NCI-H2029 treated with DMSO at 0.1 percent for 48 hours (cell line): Measurements from ENCODE around the gene BICD1.
"Not testable (repeated sequence)": the region's sequence is repeated elsewhere in the genome, so short reads cannot be mapped to it uniquely, and the experiment has no call there.

ENCODE experiments used
- DNase-seq: peaks from one replicate; lab custom pipeline; 2025; lab: John Stamatoyannopoulos, UW

BICD1 gene

GRCh38 chr12:32106517-32107358 lies at the start of gene BICD1:
TSS of gene BICD1 (plus strand) at chr12:32106847. CDS start at chr12:32107332, 485 bp downstream.
- DNase-seq: peak; percentile 45

DNA sequence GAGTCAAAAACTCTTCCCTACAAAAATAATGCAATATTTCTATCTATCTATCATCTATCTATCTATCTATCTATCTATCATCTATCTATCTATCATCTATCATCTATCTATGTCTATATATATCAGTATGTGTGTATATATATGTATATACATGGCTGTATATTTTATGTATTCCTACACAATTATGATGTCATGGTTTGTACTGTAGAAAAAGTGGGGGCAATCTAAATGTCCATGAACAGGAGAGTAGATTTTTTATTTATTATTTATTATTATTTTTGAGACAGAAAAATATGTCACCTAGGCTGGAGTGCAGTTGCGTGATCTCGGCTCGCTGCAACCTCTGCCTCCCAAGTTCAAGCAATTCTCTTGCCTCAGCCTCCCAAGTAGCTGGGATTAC lies 45.6 kb upstream of the BICD1 start:
- no peak for DNase-seq

- DNase-seq: no peak
These were observed 43.8 kb upstream of the BICD1 start for GRCh38 chr12:32062881-32063280.

GRCh38 chr12:32063796-32064195 lies 42.9 kb upstream of the BICD1 start:
- no peak for DNase-seq

DNA sequence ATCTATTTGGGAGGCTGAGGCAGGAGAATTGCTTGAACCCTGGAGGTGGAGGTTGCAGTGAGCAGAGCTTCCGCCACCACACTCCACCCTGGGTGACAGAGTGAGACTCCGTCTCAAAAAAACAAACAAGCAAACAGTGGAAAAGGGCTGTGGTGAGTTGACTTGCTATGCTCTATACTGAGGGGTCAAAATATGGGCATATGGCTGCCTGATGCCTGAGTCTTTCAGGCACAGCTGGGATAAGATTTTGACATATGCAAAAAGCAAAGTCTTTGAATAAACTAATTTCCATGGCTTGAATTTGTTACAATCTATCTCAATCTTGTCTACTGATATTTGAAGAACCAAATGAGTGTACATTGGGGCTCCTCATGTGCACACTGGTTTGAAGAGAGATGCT lies 40.4 kb upstream of the BICD1 start:
- DNase-seq: no peak

DNA sequence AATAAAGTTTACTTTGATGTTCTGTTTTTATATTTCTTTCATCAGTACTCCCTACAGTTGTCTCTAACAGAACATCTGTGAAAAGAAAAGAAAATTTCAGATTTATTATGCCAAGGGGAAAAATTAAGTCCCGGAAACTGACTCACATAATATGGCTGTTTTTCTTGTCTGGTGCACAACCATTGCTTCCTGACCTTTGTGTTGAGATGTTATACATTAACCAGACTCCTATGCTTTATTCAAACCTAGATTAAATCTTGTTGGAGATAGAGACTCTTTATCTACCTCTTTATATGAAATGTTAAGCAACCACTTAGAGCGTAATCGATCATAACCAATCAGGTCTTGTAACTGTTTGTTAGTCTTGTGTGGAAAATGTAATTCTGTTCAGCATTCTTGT lies 37.6 kb upstream of the BICD1 start:
- DNase-seq: no peak

DNA sequence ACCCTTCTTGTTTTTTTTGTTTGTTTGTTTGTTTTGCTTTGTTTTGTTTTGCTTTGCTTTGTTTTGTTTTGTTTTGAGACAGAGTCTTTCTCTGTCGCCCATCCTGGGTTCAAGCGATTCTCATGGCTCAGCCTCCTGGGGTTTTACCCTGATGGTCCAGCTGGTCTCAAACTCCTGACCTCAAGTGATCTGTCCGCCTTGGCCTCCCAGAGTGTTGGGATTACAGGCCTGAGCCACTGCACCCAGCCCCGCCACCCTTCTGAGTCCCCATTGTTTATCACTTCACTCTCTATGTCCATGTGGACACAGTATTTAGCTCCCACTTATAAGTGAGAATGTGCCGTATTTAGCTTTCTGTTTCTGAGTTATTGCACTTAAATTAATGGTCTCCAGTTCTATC lies 36.9 kb upstream of the BICD1 start:
- no peak for DNase-seq

DNA sequence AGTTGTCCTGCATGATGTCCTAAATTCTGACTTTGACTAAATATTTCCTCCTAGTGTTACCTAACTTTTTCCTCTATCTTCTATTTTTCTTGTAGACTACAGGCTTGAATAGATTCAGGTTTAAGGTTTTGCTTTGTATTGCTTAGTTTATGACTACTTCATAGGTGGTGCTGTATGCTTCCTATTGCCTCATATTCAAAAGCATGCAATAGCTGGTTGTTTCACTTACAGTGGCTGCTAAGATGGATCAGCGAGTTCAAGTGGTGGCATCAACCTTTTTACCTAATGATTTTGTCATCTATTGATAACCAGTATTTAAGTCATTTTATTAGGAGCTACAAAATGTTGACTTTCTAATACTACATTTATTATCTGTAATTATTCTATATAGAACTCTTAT lies 36.3 kb upstream of the BICD1 start:
- DNase-seq: no peak

DNA sequence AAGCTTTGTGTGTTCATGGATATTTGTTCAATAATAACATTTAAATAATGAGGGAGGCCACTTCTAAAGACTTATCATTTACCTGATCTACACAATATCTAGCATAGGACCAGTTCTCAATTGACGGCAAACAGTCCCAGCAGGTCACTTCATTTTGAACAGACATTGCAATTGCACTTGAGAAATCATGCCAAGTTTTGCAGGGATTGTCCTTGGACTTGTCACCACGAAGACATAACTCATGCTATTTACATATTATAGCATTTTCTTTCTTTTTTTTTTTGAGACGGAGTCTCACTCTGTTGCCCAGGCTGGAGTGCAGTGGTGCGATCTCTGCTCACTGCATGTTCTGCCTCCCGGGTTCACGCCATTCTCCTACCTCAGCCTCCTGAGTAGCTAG lies 34.5 kb upstream of the BICD1 start:
- DNase-seq: no peak

DNA sequence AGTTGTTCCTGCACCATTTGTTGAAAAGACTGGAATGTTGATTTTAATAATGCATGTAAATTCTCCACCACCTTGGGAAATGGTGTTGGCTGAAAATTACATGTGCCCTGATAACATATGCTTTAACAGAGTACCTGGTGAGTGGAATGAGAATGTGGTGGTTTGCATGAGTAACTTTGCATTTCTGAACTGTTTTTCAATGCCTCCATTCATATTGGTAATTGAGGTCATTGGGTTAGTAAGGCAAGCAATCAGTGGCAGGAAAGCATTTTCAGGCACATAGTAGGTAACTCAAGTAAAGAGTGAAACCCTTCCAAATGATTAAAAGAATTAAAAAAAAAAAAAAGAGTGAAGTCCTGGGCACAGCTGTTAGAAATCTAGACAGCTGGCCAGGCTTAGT lies 32.2 kb upstream of the BICD1 start:
- no peak for DNase-seq

GRCh38 chr12:32076941-32077340 lies 29.7 kb upstream of the BICD1 start:
- no peak for DNase-seq

GRCh38 chr12:32080435-32080834 lies 26.2 kb upstream of the BICD1 start:
- no peak for DNase-seq

- no peak for DNase-seq
These were observed 23.2 kb upstream of the BICD1 start for GRCh38 chr12:32083489-32083888.

- DNase-seq: no peak
These were observed 22.5 kb upstream of the BICD1 start for GRCh38 chr12:32084017-32084688.

DNA sequence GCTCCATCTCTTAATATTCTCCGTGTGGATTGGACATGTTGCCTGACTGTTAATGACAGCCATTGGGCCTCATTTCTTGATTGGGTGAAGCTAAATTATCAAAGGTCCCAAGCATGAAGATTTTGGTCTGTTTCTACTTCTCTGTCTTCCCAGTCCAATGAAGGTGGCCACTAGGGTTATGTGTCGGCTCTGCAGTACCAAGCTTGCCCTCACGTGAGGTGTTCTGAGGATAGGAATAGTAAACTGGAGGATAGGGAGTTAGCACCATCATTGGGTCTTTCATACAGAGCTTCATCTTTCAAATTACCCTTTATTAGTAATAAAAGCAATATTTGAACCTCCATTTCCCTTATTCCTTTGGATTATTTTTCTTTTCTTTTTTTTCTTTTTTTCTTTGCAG lies 21.9 kb upstream of the BICD1 start:
- no peak for DNase-seq

DNA sequence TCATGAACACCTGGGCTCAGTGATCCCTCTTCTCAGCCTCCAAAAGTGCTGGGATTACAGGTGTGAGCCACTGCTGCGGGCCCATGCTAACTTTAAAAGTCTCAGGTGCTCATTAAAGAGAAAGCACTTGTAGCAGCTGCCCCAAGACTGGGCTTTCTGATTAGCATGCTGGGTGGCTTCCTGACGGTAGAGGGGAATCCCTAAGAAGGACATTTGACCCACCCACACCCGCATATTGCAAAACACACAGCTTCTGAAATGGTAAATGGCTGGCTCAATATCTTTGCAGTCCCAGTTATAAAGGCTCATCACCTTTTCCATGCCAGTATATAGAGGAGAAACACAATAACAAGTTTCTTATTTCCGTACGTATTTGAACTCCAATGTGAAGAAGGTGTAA lies 19.3 kb upstream of the BICD1 start:
- DNase-seq: no peak

DNA sequence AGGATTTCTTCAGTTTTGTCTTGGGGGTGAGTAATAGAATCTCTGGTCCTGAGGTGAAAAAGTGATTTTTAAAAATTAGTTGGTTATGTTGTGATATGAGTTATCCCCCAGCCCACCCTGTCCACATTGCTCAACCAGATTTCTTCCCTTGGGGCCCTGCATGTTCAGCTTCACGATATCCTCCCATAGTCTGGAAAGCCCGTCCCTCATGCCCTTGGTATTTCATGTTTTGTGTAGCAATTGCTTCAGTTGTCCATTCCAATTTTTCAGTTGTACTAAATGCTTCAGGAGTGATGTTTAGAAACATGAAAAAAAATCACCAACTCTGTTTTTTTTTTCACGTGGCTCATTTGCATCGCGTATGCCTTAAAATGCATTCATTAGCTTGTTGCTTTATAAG lies 17.5 kb upstream of the BICD1 start:
- DNase-seq: no peak

DNA sequence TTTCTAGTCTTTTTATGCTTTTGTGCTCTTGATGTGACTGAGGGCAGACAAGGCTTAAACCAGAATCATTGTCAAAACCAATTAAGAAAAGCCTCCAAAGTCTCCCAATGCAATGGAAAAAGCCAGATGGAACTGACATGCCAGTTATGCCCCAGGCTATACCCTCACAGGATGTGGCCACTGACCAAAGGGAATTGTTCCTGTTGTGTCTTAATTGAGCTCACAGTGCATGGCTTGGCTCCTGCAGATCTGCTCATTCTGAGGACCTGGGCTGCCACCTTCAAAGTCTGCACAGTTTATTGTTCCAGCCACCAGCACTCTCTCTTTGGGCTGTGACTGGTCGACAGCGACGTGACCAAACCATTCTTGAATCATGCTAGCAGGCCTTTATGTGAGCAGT lies 17.1 kb upstream of the BICD1 start:
- DNase-seq: no peak

GRCh38 chr12:32091696-32092095 lies 15.0 kb upstream of the BICD1 start:
- DNase-seq: no peak

- DNase-seq: no peak
These were observed 8.5 kb upstream of the BICD1 start for GRCh38 chr12:32098112-32098511.

- DNase-seq: not testable (repeated sequence)
These were observed 7.4 kb upstream of the BICD1 start for GRCh38 chr12:32099275-32099674.

- no peak for DNase-seq
These were observed 6.3 kb upstream of the BICD1 start for GRCh38 chr12:32100361-32100760.

DNA sequence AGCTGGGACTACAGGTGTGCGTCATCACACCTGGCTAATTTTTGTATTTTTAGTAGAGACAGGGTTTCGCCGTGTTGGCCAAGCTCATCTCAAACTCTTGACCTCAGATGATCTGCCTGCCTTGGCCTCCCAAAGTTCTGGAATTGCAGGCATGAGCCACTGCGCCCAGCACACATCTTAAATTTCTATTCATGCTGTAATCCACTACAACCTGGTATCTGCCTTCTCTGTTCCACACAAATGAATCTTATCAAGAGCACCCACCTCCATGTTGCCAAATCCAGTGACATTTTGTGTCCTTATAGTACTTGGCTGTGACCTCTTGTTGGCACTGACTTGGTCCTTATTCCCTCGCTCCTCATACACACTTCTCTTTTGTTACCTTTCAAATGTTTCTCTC lies 5.8 kb upstream of the BICD1 start:
- no peak for DNase-seq

DNA sequence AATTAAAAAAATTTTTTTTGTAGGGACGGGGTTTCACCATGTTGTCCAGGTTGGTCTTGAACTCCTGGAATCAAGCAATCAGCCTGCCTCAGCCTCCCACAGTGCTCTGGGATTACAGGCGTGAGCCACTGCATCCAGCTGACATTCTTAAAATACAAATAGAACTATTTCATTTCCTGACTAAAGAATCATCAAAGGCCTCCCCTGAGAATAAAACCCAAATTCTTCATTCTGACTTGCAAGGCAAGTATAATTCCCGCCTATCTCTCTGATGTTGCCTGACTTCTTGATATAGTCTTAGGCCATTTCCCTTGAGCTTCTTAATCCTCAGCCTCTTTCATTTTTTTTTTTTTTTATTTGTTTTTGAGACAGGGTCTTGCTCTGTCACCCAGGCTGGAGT lies 4.4 kb upstream of the BICD1 start:
- no peak for DNase-seq
